Caco-2 (cell line): Measurements from ENCODE around the gene ATP2C1. TPM values are rescaled to one million over a fixed set of nuclear protein-coding genes. Genes with fewer than 3 reads are reported as not detected.

ENCODE experiments used
- BruUV-seq: library from RNA; stranded (reverse); fragments of 400-500 nt; replicated peaks from 2 replicates; lab custom pipeline; 2021; lab: Mats Ljungman, UMichigan
- CTCF ChIA-PET: fragments of 300-600 bp; sonication (Branson Sonifier 250); formaldehyde crosslinking; loops from one replicate; lab custom pipeline; 2022; ENCODE audit warnings: antibody characterized with exemption; lab: Charles Lee
- POLR2A ChIA-PET: fragments of 300-600 bp; sonication (Branson Sonifier 250); formaldehyde crosslinking; loops from one replicate; lab custom pipeline; 2022; ENCODE audit warnings: antibody characterized with exemption; lab: Charles Lee
- DNase-seq, 2 experiments: peaks; one replicate each; pipeline versions ENCODE4 v3.0.0 to v3.0.0-alpha.2; 2020 to 2022
- H3K27me3 ChIP-seq: replicated peaks from 2 replicates; pipeline ENCODE4 v1.6.0; 2011; ENCODE audit warnings: low read length; ENCODE audit not compliant: control insufficient read depth, insufficient read depth
- H3K36me3 ChIP-seq: 2 replicates; pipeline ENCODE4 v1.5.1; 2011; ENCODE audit warnings: low read length; ENCODE audit not compliant: control insufficient read depth, insufficient read depth
- H3K4me1 ChIP-seq: fragments of 250-450 bp; sonication (Bioruptor Pico); 2 replicates; pipeline ENCODE4 v1.5.1; 2020; ENCODE audit warnings: mild to moderate bottlenecking
- H3K4me3 ChIP-seq: 2 replicates; pipeline ENCODE4 v1.5.1; 2011; ENCODE audit warnings: low read depth, mild to moderate bottlenecking, control low read depth, low read length
- H3K9me3 ChIP-seq: fragments of 250-450 bp; sonication (Bioruptor Pico); 2 replicates; pipeline ENCODE4 v1.5.1; 2020; ENCODE audit warnings: mild to moderate bottlenecking, moderate library complexity
- H3K27ac Mint-ChIP-seq: one replicate; pipeline ENCODE4 v1.8.0; 2022; ENCODE audit warnings: mixed read lengths; ENCODE audit not compliant: unreplicated experiment
- H3K27me3 Mint-ChIP-seq: one replicate; pipeline ENCODE4 v1.8.0; 2022; ENCODE audit warnings: mixed read lengths; ENCODE audit not compliant: insufficient read depth, unreplicated experiment
- H3K36me3 Mint-ChIP-seq: one replicate; pipeline ENCODE4 v1.8.0; 2022; ENCODE audit warnings: mild to moderate bottlenecking, mixed read lengths; ENCODE audit not compliant: insufficient read depth, unreplicated experiment
- H3K4me1 Mint-ChIP-seq: one replicate; pipeline ENCODE4 v1.8.0; 2022; ENCODE audit warnings: low read depth, mixed read lengths; ENCODE audit not compliant: unreplicated experiment
- H3K4me3 Mint-ChIP-seq: one replicate; pipeline ENCODE4 v1.8.0; 2022; ENCODE audit warnings: mild to moderate bottlenecking, moderate library complexity, mixed read lengths; ENCODE audit not compliant: unreplicated experiment
- H3K9me3 Mint-ChIP-seq: one replicate; pipeline ENCODE4 v1.8.0; 2022; ENCODE audit warnings: mixed read lengths; ENCODE audit not compliant: unreplicated experiment
- intact Hi-C: fragments of 100-400 bp; cut with micrococcal nuclease; formaldehyde crosslinking; loops from one replicate; pipeline ENCODE4 v1.10.0; 2022; ENCODE audit not compliant: unreplicated experiment
- total RNA-seq: library from RNA; stranded (reverse); gene quantifications from 2 replicates; pipeline ENCODE4 v1.2.3, GENCODE V29; 2022
- TF ChIP-seq, protein P1 (sequence below), 2 experiments: fragments of 200-600 bp in 1 of 2; IDR thresholded peaks; 1 replicate in 1 of 2; 2 replicates in 1 of 2; pipeline versions ENCODE4 v1.5.1 to v1.8.0; 2011 to 2022; ENCODE audit warnings: antibody characterized with exemption in 1 of 2, control low read depth in 1 of 2, inconsistent platforms in 1 of 2, low read depth in 1 of 2, low read length in 1 of 2, mild to moderate bottlenecking in 1 of 2, moderate library complexity in 1 of 2; ENCODE audit not compliant: insufficient read depth in 1 of 2, severe bottlenecking in 1 of 2, unreplicated experiment in 1 of 2

The ATP2C1 gene
- total RNA-seq, 1 experiment from 2014 or later, result 64.9 TPM

- Mint-ChIP-seq H3K27ac (no peak overlapping the region), H3K4me1 (peaks cover 19% of the 10 kb centered on the region), H3K4me3 (no peak overlapping the region), H3K9me3 (no peaks in the 10 kb centered on the region), H3K27me3 (no peaks in the 10 kb centered on the region), H3K36me3 (peaks cover 19% of the 10 kb centered on the region)
- Histone ChIP-seq H3K4me3 (no peak overlapping the region), H3K9me3 (no peaks in the 10 kb centered on the region), H3K36me3 (no peaks in the 10 kb centered on the region), H3K27me3 (no peaks in the 10 kb centered on the region), H3K4me1 (peaks cover 23% of the 10 kb centered on the region)
- POLR2A ChIA-PET, result no interaction called here
- no TSS peak for BruUV-seq
- CTCF ChIA-PET, result no interaction called here
- TF ChIP-seq, protein P1, sequence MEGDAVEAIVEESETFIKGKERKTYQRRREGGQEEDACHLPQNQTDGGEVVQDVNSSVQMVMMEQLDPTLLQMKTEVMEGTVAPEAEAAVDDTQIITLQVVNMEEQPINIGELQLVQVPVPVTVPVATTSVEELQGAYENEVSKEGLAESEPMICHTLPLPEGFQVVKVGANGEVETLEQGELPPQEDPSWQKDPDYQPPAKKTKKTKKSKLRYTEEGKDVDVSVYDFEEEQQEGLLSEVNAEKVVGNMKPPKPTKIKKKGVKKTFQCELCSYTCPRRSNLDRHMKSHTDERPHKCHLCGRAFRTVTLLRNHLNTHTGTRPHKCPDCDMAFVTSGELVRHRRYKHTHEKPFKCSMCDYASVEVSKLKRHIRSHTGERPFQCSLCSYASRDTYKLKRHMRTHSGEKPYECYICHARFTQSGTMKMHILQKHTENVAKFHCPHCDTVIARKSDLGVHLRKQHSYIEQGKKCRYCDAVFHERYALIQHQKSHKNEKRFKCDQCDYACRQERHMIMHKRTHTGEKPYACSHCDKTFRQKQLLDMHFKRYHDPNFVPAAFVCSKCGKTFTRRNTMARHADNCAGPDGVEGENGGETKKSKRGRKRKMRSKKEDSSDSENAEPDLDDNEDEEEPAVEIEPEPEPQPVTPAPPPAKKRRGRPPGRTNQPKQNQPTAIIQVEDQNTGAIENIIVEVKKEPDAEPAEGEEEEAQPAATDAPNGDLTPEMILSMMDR (IDR thresholded peaks at IDR 0.05; ENCODE audit: insufficient read depth in 1 of 2, low read depth in 1 of 2, low read length in 1 of 2, severe bottlenecking in 1 of 2, unreplicated experiment in 1 of 2), result no peak
- intact Hi-C loops, result loop anchor here (10.0 kb wide), 1 partner anchor 623 kb away; no protein-coding TSS in a partner anchor
- DNase-seq, result no peak
These were observed 3.4 kb downstream of the ATP2C1 start for GRCh38 chr3:130897316-130897715.

DNA sequence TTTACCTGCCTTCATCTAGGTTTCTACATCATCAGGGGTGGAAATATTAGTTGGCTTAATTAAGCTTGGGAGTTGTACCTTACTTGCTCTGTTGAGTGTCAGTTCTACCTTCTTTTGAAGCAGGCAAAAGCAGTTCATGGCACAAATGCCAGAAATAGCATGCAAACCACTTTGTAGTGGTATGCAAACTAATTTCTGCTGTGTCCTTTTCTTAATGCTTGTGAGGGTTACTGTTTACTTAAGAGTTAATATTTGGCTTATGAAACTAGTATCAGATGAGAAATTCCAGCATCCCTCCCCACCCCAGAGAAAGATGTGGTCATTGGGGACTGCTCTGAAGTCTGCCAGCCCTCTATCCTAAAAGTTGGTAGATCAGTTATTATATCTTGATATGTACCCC, 7.1 kb downstream of the ATP2C1 start:
- Histone ChIP-seq H3K4me1 (peaks cover 20% of the 10 kb centered on the region), H3K4me3 (no peak overlapping the region), H3K36me3 (no peaks in the 10 kb centered on the region), H3K27me3 (no peaks in the 10 kb centered on the region), H3K9me3 (no peaks in the 10 kb centered on the region)
- no peak for DNase-seq
- ChIA-PET CTCF (no interaction called here), POLR2A (no interaction called here)
- Mint-ChIP-seq H3K36me3 (no peaks in the 10 kb centered on the region), H3K27ac (no peak overlapping the region), H3K4me3 (no peak overlapping the region), H3K4me1 (peaks cover 25% of the 10 kb centered on the region), H3K9me3 (no peaks in the 10 kb centered on the region), H3K27me3 (no peaks in the 10 kb centered on the region)
- no TSS peak for BruUV-seq
- intact Hi-C loops, result no loop called here
- TF ChIP-seq, protein P1 (IDR thresholded peaks at IDR 0.05; ENCODE audit: insufficient read depth in 1 of 2, low read depth in 1 of 2, low read length in 1 of 2, severe bottlenecking in 1 of 2, unreplicated experiment in 1 of 2), result no peak

- TF ChIP-seq, protein P1 (IDR thresholded peaks at IDR 0.05; ENCODE audit: insufficient read depth in 1 of 2, low read depth in 1 of 2, low read length in 1 of 2, severe bottlenecking in 1 of 2, unreplicated experiment in 1 of 2), result no peak
- no peaks in the 10 kb centered on the region for H3K27me3 Mint-ChIP-seq
- ChIA-PET POLR2A (no interaction called here), CTCF (no interaction called here)
- peaks cover 24% of the 10 kb centered on the region for H3K4me1 Mint-ChIP-seq
- Histone ChIP-seq H3K36me3 (no peaks in the 10 kb centered on the region), H3K27me3 (no peaks in the 10 kb centered on the region), H3K9me3 (no peaks in the 10 kb centered on the region), H3K4me1 (peaks cover 16% of the 10 kb centered on the region), H3K4me3 (no peak overlapping the region)
- H3K27ac Mint-ChIP-seq, result no peak overlapping the region
- H3K9me3 Mint-ChIP-seq, result no peaks in the 10 kb centered on the region
- no peak overlapping the region for H3K4me3 Mint-ChIP-seq
- DNase-seq, result no peak
- BruUV-seq, result no TSS peak
- intact Hi-C loops, result no loop called here
- H3K36me3 Mint-ChIP-seq, result no peaks in the 10 kb centered on the region
These were observed 7.8 kb downstream of the ATP2C1 start for GRCh38 chr3:130901463-130902204.
